ENCODE results near the gene NDRG4. TPM values are rescaled to one million over a fixed set of nuclear protein-coding genes. Genes with fewer than 3 reads are reported as not detected.

The NDRG4 gene
- total and polyA plus RNA-seq, 2 donors (not counting 3 experiments of a cell fraction or from before 2014, with no cell fraction given): 35.8 to 74.3 TPM

DNA sequence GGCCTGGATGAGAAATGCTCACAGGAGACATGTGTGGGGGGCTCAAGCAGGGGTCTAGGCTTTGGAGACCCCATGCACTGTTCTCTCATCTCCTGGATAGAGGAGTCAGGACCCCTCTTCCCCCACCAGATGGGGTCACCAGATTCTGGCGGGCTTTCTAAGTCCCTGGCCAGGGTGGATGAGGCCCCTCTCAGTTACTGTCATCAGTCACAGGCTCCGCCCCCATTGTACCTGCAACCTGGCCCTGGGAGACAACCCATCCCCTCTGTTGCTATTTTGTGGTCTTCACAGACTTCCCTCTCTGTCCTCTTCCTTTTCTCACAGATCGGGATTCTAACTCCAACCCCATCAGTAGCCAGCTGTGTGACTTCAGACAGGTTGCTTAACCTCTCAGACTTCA is 33.5 kb upstream of the NDRG4 start:
- intact Hi-C loops (cut with micrococcal nuclease): no loop called here
- Histone ChIP-seq H3K9ac (replicated peaks; ENCODE audit: extremely low read depth, insufficient read depth, low read length) (no peak overlapping the region), H4K20me1 (replicated peaks; ENCODE audit: control insufficient read depth, extremely low read depth, insufficient read depth, low read length) (no peaks in the 10 kb centered on the region), H3K27ac (ENCODE audit: insufficient read depth, low read depth, low read length) (no peak overlapping the region), H3K27me3 (ENCODE audit: control insufficient read depth in 2 of 2, insufficient read depth in 2 of 2, low read length in 2 of 2) (peaks cover 2 to 15% of the 10 kb centered on the region in 2 experiments), H3K36me3 (ENCODE audit: control insufficient read depth in 2 of 2, extremely low read depth in 1 of 2, insufficient read depth in 2 of 2, low read length in 2 of 2) (no peaks in the 10 kb centered on the region), H3K4me3 (replicated peaks in 1 of 3; ENCODE audit: insufficient read depth in 1 of 3, low read depth in 1 of 3, low read length in 3 of 3) (no peak overlapping the region), H2AFZ (ENCODE audit: low read depth, low read length) (no peak overlapping the region), H3K4me2 (ENCODE audit: insufficient read depth, low read length) (no peak overlapping the region), H3K4me1 (ENCODE audit: control insufficient read depth, extremely low read depth, insufficient read depth, low read length) (peaks cover 6% of the 10 kb centered on the region), H3K9me3 (replicated peaks; ENCODE audit: control insufficient read depth, insufficient read depth, low read length) (no peaks in the 10 kb centered on the region), H3K79me2 (ENCODE audit: control insufficient read depth, insufficient read depth, low read length) (no peaks in the 10 kb centered on the region), H3K9me1 (replicated peaks; ENCODE audit: control insufficient read depth, extremely low read depth, insufficient read depth, low read length) (no peaks in the 10 kb centered on the region)
- ChIA-PET POLR2A (no interaction called here), CTCF (interaction anchor here (0.7 kb wide), 1 partner anchor 10 kb away, joined by 3 read pairs; no protein-coding TSS in a partner anchor)
- DNase-seq (ENCODE audit: low read depth, low spot score) (no peak), FAIRE-seq (no peak)
- TF ChIP-seq, protein P1, sequence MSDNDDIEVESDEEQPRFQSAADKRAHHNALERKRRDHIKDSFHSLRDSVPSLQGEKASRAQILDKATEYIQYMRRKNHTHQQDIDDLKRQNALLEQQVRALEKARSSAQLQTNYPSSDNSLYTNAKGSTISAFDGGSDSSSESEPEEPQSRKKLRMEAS (IDR thresholded peaks at IDR 0.05; ENCODE audit: insufficient read depth, insufficient read length): no peak
- TF ChIP-seq FOS (IDR thresholded peaks at IDR 0.05; ENCODE audit: borderline replicate concordance, insufficient read depth, low read length): no peak
- TF ChIP-seq POLR2A (IDR thresholded peaks at IDR 0.05; ENCODE audit: low read depth, low read length): no peak
- TF ChIP-seq JUN (IDR thresholded peaks at IDR 0.05; ENCODE audit: borderline replicate concordance, insufficient read depth, insufficient read length, low read depth): no peak
- TF ChIP-seq, protein P2, sequence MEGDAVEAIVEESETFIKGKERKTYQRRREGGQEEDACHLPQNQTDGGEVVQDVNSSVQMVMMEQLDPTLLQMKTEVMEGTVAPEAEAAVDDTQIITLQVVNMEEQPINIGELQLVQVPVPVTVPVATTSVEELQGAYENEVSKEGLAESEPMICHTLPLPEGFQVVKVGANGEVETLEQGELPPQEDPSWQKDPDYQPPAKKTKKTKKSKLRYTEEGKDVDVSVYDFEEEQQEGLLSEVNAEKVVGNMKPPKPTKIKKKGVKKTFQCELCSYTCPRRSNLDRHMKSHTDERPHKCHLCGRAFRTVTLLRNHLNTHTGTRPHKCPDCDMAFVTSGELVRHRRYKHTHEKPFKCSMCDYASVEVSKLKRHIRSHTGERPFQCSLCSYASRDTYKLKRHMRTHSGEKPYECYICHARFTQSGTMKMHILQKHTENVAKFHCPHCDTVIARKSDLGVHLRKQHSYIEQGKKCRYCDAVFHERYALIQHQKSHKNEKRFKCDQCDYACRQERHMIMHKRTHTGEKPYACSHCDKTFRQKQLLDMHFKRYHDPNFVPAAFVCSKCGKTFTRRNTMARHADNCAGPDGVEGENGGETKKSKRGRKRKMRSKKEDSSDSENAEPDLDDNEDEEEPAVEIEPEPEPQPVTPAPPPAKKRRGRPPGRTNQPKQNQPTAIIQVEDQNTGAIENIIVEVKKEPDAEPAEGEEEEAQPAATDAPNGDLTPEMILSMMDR (IDR thresholded peaks at IDR 0.05; ENCODE audit: extremely low read depth in 1 of 2, insufficient read depth in 1 of 2, low read depth in 1 of 2, low read length in 2 of 2): no peak
- no peak for TF ChIP-seq MYC (IDR thresholded peaks at IDR 0.05; ENCODE audit: low read depth, low read length)
- no peak for TF ChIP-seq POLR2AphosphoS5 (IDR thresholded peaks at IDR 0.05; ENCODE audit: insufficient read depth, low read depth, low read length)
- no peak for TF ChIP-seq GATA2 (IDR thresholded peaks at IDR 0.05; ENCODE audit: insufficient read depth, insufficient read length, low read depth, low read length)
- no peak for TF ChIP-seq EZH2 (IDR thresholded peaks at IDR 0.05; ENCODE audit: borderline replicate concordance, low read depth, low read length, severe bottlenecking)
- dilution Hi-C loops (cut with MboI; ENCODE audit: extremely low pct_ligation_motif_present, low sequenced_read_pairs): no loop called here
- no TSS peak for BruUV-seq (replicated peaks)

Data from endothelial cell of umbilical vein (primary cell).